C4-2B (cell line): Measurements from ENCODE around the gene CD81.
"Not testable (repeated sequence)": the region's sequence is repeated elsewhere in the genome, so short reads cannot be mapped to it uniquely, and the experiment has no call there.

ENCODE experiments used
- CTCF ChIP-seq: fragments of 450-650 bp; conservative IDR thresholded peaks from 2 replicates; pipeline ENCODE4 v1.5.1; 2017; ENCODE audit warnings: mild to moderate bottlenecking
- ZFX ChIP-seq: fragments of 450-650 bp; IDR thresholded peaks from 2 replicates; pipeline ENCODE4 v1.6.1; 2017

DNA sequence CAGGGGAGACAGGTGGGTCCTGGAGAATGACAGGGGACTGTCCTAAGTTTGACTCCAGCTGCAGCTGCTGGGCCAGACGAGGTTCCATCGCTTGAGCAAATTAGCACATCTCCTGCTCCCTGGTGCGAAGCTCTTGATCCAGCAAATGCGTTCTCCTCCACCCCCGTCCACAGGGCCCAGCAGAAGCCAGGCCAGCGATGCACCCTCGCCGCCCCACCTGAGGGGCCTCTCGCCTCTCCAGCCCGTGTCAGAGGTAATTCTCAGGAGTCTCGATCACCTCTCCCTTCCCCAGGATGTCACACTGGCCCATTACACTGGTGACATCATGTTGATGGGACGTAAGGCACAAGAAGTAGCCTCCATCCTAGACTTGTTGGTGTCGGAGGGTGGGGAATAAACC lies 19.5 kb upstream of the CD81 start:
- not testable (repeated sequence) for TF ChIP-seq CTCF, ZFX
